Right lobe of liver (tissue), 6 donors: Measurements from ENCODE around the gene SVBP. TPM values are rescaled to one million over a fixed set of nuclear protein-coding genes. Genes with fewer than 3 reads are reported as not detected.

Experiments
- ATAC-seq, 4 donors: fragments of 200-7000 bp; cut with Tn5 transposase; one replicate each; pipeline ENCODE4 v1.9.1; 2020; ENCODE audit warnings: mild to moderate bottlenecking in 4 of 4, moderate library complexity in 4 of 4
- DNase-seq, 3 donors: peaks; one replicate each; pipeline ENCODE4 v3.0.0-alpha.2; 2020
- H3K27ac ChIP-seq, 3 donors: fragments of 200-600 bp; one replicate each; pipeline ENCODE4 v1.8.0; 2022
- H3K27me3 ChIP-seq, 2 donors: fragments of 200-600 bp; one replicate each; pipeline ENCODE4 v1.8.0; 2022
- H3K36me3 ChIP-seq, 4 donors: fragments of 200-600 bp; sonication (generic) in 1 of 4; one replicate each; pipeline versions ENCODE4 v1.5.1 to v1.8.0; 2017 to 2022; ENCODE audit warnings: control low read depth in 1 of 4
- H3K4me1 ChIP-seq, 4 donors: fragments of 200-600 bp; sonication (generic) in 1 of 4; one replicate each; pipeline versions ENCODE4 v1.5.1 to v1.8.0; 2017 to 2022; ENCODE audit warnings: control low read depth in 1 of 4
- H3K4me3 ChIP-seq, 3 donors: fragments of 200-600 bp; one replicate each; pipeline ENCODE4 v1.8.0; 2022
- H3K9me3 ChIP-seq, 4 donors: fragments of 200-600 bp; sonication (generic) in 1 of 4; one replicate each; pipeline versions ENCODE4 v1.5.1 to v1.8.0; 2017 to 2022; ENCODE audit warnings: control low read depth in 1 of 4
- POLR2A ChIP-seq: fragments of 450-650 bp; IDR thresholded peaks from one replicate; pipeline ENCODE4 v1.6.1; 2017; ENCODE audit warnings: antibody characterized with exemption, mild to moderate bottlenecking
- WGBS: methylation state at CpG from one replicate; pipeline ENCODE4 v1.1.6; 2018; ENCODE audit warnings: low coverage, low lambda C conversion rate; ENCODE audit not compliant: insufficient coverage; ENCODE audit errors: missing lambda C conversion rate; 5-methylcytosine and 5-hydroxymethylcytosine counted together
- intact Hi-C, 2 donors: fragments of 100-400 bp; cut with DNase I; formaldehyde crosslinking; loops; one replicate each; pipeline versions ENCODE4 v1.11.2 to v1.14.1; 2022
- total RNA-seq, 6 experiments: library from RNA; depleted of rRNA in 2 of 6; stranded (reverse); fragments of >200 nt in 2 of 6; fragmentation: NEBNext Ultra II Directional in 3 of 6; extraction: Animal tissue kit (Norgen Biotek cat#: 25700) in 3 of 6; gene quantifications; one replicate each; pipeline versions ENCODE4 v1.1.0 to v1.2.4, GENCODE V29; 2016 to 2023
- TF ChIP-seq, protein P1 (sequence below), 4 donors: fragments of 200-600 bp in 3 of 4; fragments of 450-650 bp in 1 of 4; IDR thresholded peaks; one replicate each; pipeline versions ENCODE4 v1.5.1 to v1.8.0; 2016 to 2022; ENCODE audit warnings: antibody characterized with exemption in 4 of 4, mild to moderate bottlenecking in 2 of 4
- donor health status: DM: no; HTN: yes; CAD: no.
- donor health status: DM: no; HTN: no; CAD: no.
- donor health status: DM: no; HTN: no; CAD: no.
- donor health status: DM: no; HTN: yes; CAD: no.
- donor health status: DM: no; HTN: yes; CAD: no.

SVBP gene
- total RNA-seq, 6 experiments from 2014 or later: 6.0 to 12.8 (median 10.6) TPM

- Histone ChIP-seq H3K4me3 (no peak overlapping the region), H3K36me3 (no peaks in the 10 kb centered on the region), H3K9me3 (no peaks in the 10 kb centered on the region), H3K27ac (peak overlapping the region in 2 of 3 donors; percentile 27 to 82), H3K27me3 (no peaks in the 10 kb centered on the region), H3K4me1 (peaks cover 0 to 72% (median 26%) of the 10 kb centered on the region in 4 donors)
- intact Hi-C loops: no loop called here
- TF ChIP-seq, protein P1, sequence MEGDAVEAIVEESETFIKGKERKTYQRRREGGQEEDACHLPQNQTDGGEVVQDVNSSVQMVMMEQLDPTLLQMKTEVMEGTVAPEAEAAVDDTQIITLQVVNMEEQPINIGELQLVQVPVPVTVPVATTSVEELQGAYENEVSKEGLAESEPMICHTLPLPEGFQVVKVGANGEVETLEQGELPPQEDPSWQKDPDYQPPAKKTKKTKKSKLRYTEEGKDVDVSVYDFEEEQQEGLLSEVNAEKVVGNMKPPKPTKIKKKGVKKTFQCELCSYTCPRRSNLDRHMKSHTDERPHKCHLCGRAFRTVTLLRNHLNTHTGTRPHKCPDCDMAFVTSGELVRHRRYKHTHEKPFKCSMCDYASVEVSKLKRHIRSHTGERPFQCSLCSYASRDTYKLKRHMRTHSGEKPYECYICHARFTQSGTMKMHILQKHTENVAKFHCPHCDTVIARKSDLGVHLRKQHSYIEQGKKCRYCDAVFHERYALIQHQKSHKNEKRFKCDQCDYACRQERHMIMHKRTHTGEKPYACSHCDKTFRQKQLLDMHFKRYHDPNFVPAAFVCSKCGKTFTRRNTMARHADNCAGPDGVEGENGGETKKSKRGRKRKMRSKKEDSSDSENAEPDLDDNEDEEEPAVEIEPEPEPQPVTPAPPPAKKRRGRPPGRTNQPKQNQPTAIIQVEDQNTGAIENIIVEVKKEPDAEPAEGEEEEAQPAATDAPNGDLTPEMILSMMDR (IDR thresholded peaks at IDR 0.05): no peak
- TF ChIP-seq POLR2A: no peak
- DNase-seq (no peak), ATAC-seq (no peak)
- 97% methylated on average over 2 of the region's 2 CpGs for WGBS
Measured at GRCh38 chr1:42821690-42822089, 4.5 kb upstream of the SVBP start.

- 67% methylated on average over 1 of the region's 1 CpG for WGBS
- intact Hi-C loops: no loop called here
- H3K36me3 ChIP-seq: no peaks in the 10 kb centered on the region
- no peak overlapping the region for H3K4me3 ChIP-seq
- TF ChIP-seq, protein P1 (IDR thresholded peaks at IDR 0.05): no peak
- TF ChIP-seq POLR2A: no peak
- H3K27ac ChIP-seq: peak overlapping the region in 1 of 3 donors; percentile 82
- H3K4me1 ChIP-seq: peaks cover 0 to 69% (median 28%) of the 10 kb centered on the region in 4 donors
- H3K9me3 ChIP-seq: no peaks in the 10 kb centered on the region
- DNase-seq (no peak), ATAC-seq (no peak)
- H3K27me3 ChIP-seq: no peaks in the 10 kb centered on the region
Measured at GRCh38 chr1:42820813-42821212, 3.6 kb upstream of the SVBP start.

DNA sequence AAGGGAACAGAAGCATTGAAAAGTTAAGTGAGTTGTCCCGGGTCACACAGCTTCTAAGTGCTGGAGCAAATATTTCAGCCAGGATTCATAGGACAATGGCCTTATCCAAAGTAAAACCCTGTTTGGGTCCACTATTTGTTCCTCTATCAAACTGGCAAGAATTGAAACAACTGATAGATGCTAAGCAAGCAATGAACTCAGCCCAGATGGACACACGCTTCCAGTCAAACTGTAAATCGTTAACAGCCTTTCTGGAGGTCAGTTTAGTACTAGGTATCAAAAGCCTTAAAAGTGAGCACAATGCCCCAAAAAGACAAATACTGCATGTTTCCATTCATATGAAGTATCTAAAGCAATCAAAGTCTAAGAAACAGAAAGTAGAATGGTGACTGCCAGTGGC lies 779 bp upstream of the SVBP start:
- Histone ChIP-seq H3K36me3 (no peaks in the 10 kb centered on the region), H3K9me3 (no peaks in the 10 kb centered on the region), H3K4me3 (peak overlapping the region; percentile 39 to 72 (median 66)), H3K27ac (peak overlapping the region; percentile 32 to 94 (median 93)), H3K4me1 (peaks cover 0 to 57% (median 25%) of the 10 kb centered on the region in 4 donors), H3K27me3 (no peaks in the 10 kb centered on the region)
- peak in 1 of 3 donors; percentile 66 for DNase-seq
- 25% methylated on average over 3 of the region's 3 CpGs for WGBS
- intact Hi-C loops: no loop called here
- peak; percentile 50 to 68 (median 64) for ATAC-seq
- TF ChIP-seq POLR2A: no peak
- TF ChIP-seq, protein P1 (IDR thresholded peaks at IDR 0.05): no peak

GRCh38 chr1:42817440-42817767 lies 207 bp upstream of the SVBP start:
- Histone ChIP-seq H3K9me3 (no peaks in the 10 kb centered on the region), H3K27ac (peak overlapping the region in 2 of 3 donors; percentile 93 to 94), H3K4me3 (peak overlapping the region; percentile 39 to 72 (median 66)), H3K27me3 (no peaks in the 10 kb centered on the region), H3K36me3 (no peaks in the 10 kb centered on the region), H3K4me1 (peaks cover 0 to 51% (median 22%) of the 10 kb centered on the region in 4 donors)
- intact Hi-C loops: no loop called here
- ATAC-seq: no peak
- 0% methylated on average over 13 of the region's 13 CpGs for WGBS
- DNase-seq: no peak
- no peak for TF ChIP-seq POLR2A
- TF ChIP-seq, protein P1 (IDR thresholded peaks at IDR 0.05): no peak
